ENCODE measurements around the gene RPP40. TPM values are rescaled to one million over a fixed set of nuclear protein-coding genes. Genes with fewer than 3 reads are reported as not detected.

Gene RPP40
- total and polyA plus RNA-seq, 9 of the 15 experiments (the other 6 are each of a cell fraction or from before 2014, with no cell fraction given), result 22.6 to 114 (median 39.0) TPM

- H2AFZ ChIP-seq (ENCODE audit: low read depth, low read length), result no peak overlapping the region
- intact Hi-C loops (cut with micrococcal nuclease) (no loop called here), in situ Hi-C loops (cut with MboI) (no loop called here)
- ATAC-seq, result no peak
- H3K36me3 ChIP-seq (ENCODE audit: control insufficient read depth, insufficient read depth, low read length), result no peaks in the 10 kb centered on the region
- no peak overlapping the region for H3K4me2 ChIP-seq (ENCODE audit: insufficient read depth, low read length)
- no TSS peak for BruUV-seq (replicated peaks)
- WGBS (ENCODE audit: insufficient coverage, low coverage, missing lambda C conversion rate), result 29% methylated on average over 8 of the region's 8 CpGs
- H3K27ac ChIP-seq (ENCODE audit: extremely low read depth, low read depth, low read length), result no peak overlapping the region
- H3K9me1 ChIP-seq (ENCODE audit: control insufficient read depth, insufficient read depth, low read length), result no peaks in the 10 kb centered on the region
- peaks cover 8 to 33% of the 10 kb centered on the region in 2 experiments; a peak in 3 of 5 replicates for H3K27me3 ChIP-seq (ENCODE audit: control insufficient read depth in 2 of 2, insufficient read depth in 2 of 2, low read length in 2 of 2)
- ChIA-PET CTCF (ENCODE audit: low intra/inter-chr PET ratio) (no interaction called here), POLR2A (interaction anchor here (0.7 to 1.5 kb wide), 4 partner anchors 10 to 138 kb away, joined by 3 to 5 read pairs (median 4); no protein-coding TSS in a partner anchor)
- no peak overlapping the region for H3K4me3 ChIP-seq
- DNase-seq (ENCODE audit: extremely low read depth in 1 of 4, low spot score in 3 of 4), result no peak
- no peaks in the 10 kb centered on the region for H3K79me2 ChIP-seq (ENCODE audit: control insufficient read depth, insufficient read depth, low read length)
- H4K20me1 ChIP-seq (replicated peaks; ENCODE audit: control insufficient read depth, insufficient read depth, low read length), result no peaks in the 10 kb centered on the region
- H3K9ac ChIP-seq (ENCODE audit: insufficient read depth in 1 of 2, low read depth in 2 of 2, low read length in 2 of 2), result no peak overlapping the region; a peak in 1 of 4 replicates
- peaks cover 11% of the 10 kb centered on the region for H3K9me3 ChIP-seq (replicated peaks; ENCODE audit: control insufficient read depth, insufficient read depth, low read depth, low read length)
- no peak for FAIRE-seq
- H3K4me1 ChIP-seq (replicated peaks in 1 of 2; ENCODE audit: control insufficient read depth in 2 of 2, insufficient read depth in 2 of 2, low read length in 2 of 2), result peaks cover 4 to 8% of the 10 kb centered on the region in 2 experiments; a peak in 2 of 5 replicates
- TF ChIP-seq ZNF830 (CRISPR knock-in tag; IDR thresholded peaks at IDR 0.05), result no peak
- TF ChIP-seq, protein P1, sequence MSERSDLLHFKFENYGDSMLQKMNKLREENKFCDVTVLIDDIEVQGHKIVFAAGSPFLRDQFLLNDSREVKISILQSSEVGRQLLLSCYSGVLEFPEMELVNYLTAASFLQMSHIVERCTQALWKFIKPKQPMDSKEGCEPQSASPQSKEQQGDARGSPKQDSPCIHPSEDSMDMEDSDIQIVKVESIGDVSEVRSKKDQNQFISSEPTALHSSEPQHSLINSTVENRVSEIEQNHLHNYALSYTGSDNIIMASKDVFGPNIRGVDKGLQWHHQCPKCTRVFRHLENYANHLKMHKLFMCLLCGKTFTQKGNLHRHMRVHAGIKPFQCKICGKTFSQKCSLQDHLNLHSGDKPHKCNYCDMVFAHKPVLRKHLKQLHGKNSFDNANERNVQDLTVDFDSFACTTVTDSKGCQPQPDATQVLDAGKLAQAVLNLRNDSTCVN (CRISPR knock-in tag; IDR thresholded peaks at IDR 0.05), result no peak
- TF ChIP-seq GATAD2A (IDR thresholded peaks at IDR 0.05), result no peak
- TF ChIP-seq SNIP1 (IDR thresholded peaks at IDR 0.05; ENCODE audit: low read depth), result no peak
- no peak for TF ChIP-seq NRF1 (conservative IDR thresholded peaks at IDR 0.05 in 1 of 2, IDR thresholded peaks at IDR 0.05 in 1 of 2)
- TF ChIP-seq CEBPB (tag; IDR thresholded peaks at IDR 0.05), result no peak
- TF ChIP-seq GATA2 (CRISPR knock-in tag; IDR thresholded peaks at IDR 0.05), result no peak
- TF ChIP-seq MXI1 (IDR thresholded peaks at IDR 0.05; ENCODE audit: low read depth, low read length), result no peak
- TF ChIP-seq, protein P2, sequence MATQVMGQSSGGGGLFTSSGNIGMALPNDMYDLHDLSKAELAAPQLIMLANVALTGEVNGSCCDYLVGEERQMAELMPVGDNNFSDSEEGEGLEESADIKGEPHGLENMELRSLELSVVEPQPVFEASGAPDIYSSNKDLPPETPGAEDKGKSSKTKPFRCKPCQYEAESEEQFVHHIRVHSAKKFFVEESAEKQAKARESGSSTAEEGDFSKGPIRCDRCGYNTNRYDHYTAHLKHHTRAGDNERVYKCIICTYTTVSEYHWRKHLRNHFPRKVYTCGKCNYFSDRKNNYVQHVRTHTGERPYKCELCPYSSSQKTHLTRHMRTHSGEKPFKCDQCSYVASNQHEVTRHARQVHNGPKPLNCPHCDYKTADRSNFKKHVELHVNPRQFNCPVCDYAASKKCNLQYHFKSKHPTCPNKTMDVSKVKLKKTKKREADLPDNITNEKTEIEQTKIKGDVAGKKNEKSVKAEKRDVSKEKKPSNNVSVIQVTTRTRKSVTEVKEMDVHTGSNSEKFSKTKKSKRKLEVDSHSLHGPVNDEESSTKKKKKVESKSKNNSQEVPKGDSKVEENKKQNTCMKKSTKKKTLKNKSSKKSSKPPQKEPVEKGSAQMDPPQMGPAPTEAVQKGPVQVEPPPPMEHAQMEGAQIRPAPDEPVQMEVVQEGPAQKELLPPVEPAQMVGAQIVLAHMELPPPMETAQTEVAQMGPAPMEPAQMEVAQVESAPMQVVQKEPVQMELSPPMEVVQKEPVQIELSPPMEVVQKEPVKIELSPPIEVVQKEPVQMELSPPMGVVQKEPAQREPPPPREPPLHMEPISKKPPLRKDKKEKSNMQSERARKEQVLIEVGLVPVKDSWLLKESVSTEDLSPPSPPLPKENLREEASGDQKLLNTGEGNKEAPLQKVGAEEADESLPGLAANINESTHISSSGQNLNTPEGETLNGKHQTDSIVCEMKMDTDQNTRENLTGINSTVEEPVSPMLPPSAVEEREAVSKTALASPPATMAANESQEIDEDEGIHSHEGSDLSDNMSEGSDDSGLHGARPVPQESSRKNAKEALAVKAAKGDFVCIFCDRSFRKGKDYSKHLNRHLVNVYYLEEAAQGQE (IDR thresholded peaks at IDR 0.05; ENCODE audit: borderline replicate concordance), result no peak
- TF ChIP-seq, protein P2 (CRISPR knock-in tag; IDR thresholded peaks at IDR 0.05; ENCODE audit: low read depth), result no peak
- no peak for TF ChIP-seq TAF9B (IDR thresholded peaks at IDR 0.05; ENCODE audit: partially characterized antibody)
- TF ChIP-seq, protein P3, sequence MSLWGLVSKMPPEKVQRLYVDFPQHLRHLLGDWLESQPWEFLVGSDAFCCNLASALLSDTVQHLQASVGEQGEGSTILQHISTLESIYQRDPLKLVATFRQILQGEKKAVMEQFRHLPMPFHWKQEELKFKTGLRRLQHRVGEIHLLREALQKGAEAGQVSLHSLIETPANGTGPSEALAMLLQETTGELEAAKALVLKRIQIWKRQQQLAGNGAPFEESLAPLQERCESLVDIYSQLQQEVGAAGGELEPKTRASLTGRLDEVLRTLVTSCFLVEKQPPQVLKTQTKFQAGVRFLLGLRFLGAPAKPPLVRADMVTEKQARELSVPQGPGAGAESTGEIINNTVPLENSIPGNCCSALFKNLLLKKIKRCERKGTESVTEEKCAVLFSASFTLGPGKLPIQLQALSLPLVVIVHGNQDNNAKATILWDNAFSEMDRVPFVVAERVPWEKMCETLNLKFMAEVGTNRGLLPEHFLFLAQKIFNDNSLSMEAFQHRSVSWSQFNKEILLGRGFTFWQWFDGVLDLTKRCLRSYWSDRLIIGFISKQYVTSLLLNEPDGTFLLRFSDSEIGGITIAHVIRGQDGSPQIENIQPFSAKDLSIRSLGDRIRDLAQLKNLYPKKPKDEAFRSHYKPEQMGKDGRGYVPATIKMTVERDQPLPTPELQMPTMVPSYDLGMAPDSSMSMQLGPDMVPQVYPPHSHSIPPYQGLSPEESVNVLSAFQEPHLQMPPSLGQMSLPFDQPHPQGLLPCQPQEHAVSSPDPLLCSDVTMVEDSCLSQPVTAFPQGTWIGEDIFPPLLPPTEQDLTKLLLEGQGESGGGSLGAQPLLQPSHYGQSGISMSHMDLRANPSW (CRISPR knock-in tag; IDR thresholded peaks at IDR 0.05), result no peak
- no peak for TF ChIP-seq KHSRP (IDR thresholded peaks at IDR 0.05)
These were observed 28.9 kb downstream of the RPP40 start for GRCh38 chr6:4974962-4975361.

Data from K562 (cell line).